ENCODE measurements around the gene MRTO4.
A peak's percentile ranks its signal among the peaks of the same experiment; 100 is the strongest.
"Not testable (repeated sequence)": the region's sequence is repeated elsewhere in the genome, so short reads cannot be mapped to it uniquely, and the experiment has no call there.

The MRTO4 gene

DNA sequence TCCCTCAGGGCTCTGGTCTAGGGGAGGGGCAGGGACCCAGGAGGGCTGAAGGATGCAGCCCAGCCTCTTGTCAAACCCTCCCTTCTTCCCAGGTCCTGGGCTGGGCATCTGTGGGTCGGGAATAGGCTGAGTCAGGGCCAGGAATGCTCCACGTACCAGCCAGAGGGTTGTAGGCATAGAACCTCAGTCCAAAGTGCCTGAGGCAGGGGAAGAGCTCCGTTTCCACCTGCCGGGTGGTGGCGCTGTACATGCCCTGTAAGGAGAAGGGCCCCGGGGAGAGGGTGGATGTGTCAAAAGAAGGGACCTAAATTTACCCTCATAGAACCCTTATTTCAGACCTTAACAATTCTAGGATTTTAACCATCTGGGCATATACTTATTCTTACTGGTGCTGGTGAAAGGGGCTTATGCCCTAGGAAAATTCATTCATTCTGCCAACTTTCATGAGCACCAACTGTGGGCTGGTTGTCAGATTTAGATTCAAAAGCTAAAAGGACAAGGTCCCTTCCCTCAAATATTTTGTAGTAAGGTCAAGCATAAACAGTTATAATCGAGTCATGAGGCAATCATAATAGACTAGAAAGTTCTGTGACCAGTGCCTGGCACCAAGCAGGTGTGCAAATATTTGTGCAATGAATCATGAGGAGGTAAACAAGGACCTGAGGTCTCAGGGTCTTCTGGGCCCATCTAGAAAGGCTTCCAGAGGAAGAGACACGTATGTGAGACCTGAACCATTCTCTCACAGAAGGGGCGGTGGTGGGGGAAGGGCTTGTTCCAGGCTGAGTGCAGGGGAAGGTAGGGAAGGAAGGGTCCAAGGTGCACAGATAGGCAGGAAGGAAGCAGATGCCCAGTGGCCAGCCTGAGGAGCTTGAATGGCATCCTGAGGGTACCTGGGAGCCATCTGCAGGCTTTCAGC is 18.1 kb downstream of the MRTO4 start:
- DNase-seq (ENCODE audit: low read depth in 2 of 2, low spot score in 1 of 2), result not testable (repeated sequence)

DNA sequence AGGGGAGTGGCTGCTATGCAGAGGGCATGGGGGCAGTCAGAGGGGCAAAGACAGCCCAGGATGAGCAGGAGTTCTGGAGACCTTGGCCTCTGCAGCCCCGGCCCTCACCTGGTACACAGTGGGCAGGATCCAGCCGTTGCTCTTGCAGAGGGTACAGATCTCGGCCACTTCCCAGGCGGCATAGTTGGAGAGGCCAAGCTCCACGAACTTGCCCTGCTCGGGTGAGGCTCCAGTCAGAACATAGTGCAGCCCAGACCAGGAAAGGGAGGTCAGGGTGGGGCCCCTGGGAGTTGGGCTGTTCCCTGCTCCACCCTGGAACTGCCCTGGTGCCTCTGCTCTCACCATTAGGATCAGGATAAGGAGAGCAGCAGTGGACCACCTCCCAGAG is 18.7 kb downstream of the MRTO4 start:
- DNase-seq (ENCODE audit: low read depth in 2 of 2, low spot score in 1 of 2), result not testable (repeated sequence)

- no peak for DNase-seq (ENCODE audit: low read depth in 2 of 2, low spot score in 1 of 2)
Observed at GRCh38 chr1:19272064-19272463, 20.5 kb downstream of the MRTO4 start.

DNA sequence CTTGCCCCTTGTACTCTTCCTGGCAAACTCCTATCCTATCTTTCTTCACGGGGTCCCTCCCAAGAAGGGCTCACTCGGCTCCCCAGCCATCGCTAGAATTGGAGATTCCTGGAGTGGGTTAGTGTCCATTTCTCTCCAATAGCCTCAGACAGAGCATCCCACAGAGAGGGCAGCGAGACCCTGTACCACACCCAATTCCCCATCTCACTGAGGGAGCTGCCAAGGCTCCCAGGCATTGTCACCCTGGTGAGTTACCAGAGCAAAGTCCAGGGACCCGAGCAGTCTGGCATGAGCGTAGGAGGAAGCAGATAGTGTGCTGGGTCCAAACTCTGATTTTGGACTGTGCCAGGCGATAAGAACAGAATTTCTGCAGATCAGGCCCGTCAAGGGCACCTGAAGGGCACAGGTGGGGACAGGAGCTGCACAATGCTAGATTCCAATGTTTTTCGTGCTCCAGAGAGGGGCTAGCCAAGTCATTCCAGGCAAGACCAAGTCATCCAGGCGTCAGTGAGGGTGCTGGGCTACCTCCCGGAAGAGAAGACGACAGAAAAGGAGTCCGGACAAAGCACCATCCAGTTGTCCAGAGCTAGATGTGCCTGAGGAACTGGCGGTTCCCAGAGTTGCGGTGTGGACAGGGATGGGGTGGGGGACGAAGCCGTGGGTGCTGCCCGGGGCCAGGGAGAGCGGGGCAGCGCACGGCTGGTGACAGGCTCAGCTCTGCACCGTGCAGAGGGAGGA is 21.7 kb downstream of the MRTO4 start:
- no peak for DNase-seq (ENCODE audit: low read depth in 2 of 2, low spot score in 1 of 2)

DNA sequence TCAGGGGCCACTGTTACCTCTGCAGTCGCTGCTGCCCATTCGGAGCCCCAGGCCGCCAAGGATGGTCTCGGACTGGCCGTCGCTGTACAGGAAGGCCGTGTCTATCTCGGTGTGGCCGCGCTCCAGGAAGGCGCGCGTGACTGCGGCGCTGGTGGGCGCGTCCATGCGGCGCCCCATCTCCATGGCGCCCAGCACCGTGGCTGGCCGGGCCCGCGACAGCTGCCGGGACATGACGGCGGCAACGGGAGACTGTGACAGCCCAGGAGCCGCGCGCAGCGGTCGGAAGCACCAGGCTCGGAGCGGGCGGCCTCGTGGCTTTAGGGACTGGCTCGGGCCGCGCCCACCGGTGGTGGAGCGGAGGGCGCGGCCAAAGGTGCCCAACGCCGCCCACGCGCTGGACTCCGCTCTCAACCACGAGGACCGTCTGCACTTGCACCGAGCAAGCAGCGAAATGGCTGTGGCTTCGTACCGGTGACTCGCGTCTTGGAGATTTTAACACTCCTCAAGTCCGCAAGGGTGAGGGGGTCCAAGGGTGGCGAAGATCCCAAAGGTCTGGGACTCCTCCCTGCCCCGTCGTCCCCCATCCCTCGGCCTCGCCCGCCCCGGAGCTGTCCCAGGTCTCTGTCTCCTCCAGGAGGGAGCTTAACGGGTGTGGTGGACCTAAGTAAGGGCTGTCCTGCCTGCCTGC is 22.4 kb downstream of the MRTO4 start:
- DNase-seq (ENCODE audit: low read depth in 2 of 2, low spot score in 1 of 2), result not testable (repeated sequence)

- DNase-seq (ENCODE audit: low read depth in 2 of 2, low spot score in 1 of 2), result no peak
Observed at GRCh38 chr1:19274636-19275035, 23.0 kb downstream of the MRTO4 start.

GRCh38 chr1:19283891-19284290 is 32.3 kb downstream of the MRTO4 start:
- DNase-seq (ENCODE audit: low read depth in 2 of 2, low spot score in 1 of 2), result no peak

GRCh38 chr1:19284881-19285280 is 33.3 kb downstream of the MRTO4 start:
- no peak for DNase-seq (ENCODE audit: low read depth in 2 of 2, low spot score in 1 of 2)

GRCh38 chr1:19285366-19285765 is 33.8 kb downstream of the MRTO4 start:
- not testable (repeated sequence) for DNase-seq (ENCODE audit: low read depth in 2 of 2, low spot score in 1 of 2)

DNA sequence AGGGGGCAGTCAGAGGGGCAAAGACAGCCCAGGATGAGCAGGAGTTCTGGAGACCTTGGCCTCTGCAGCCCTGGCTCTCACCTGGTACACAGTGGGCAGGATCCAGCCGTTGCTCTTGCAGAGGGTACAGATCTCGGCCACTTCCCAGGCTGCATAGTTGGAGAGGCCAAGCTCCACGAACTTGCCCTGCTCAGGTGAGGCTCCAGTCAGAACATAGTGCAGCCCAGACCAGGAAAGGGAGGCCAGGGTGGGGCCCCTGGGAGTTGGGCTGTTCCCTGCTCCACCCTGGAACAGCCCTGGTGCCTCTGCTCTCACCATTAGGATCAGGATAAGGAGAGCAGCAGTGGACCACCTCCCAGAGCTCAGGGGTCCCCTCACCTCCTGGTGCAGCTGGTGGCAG is 34.2 kb downstream of the MRTO4 start:
- not testable (repeated sequence) for DNase-seq (ENCODE audit: low read depth in 2 of 2, low spot score in 1 of 2)

DNA sequence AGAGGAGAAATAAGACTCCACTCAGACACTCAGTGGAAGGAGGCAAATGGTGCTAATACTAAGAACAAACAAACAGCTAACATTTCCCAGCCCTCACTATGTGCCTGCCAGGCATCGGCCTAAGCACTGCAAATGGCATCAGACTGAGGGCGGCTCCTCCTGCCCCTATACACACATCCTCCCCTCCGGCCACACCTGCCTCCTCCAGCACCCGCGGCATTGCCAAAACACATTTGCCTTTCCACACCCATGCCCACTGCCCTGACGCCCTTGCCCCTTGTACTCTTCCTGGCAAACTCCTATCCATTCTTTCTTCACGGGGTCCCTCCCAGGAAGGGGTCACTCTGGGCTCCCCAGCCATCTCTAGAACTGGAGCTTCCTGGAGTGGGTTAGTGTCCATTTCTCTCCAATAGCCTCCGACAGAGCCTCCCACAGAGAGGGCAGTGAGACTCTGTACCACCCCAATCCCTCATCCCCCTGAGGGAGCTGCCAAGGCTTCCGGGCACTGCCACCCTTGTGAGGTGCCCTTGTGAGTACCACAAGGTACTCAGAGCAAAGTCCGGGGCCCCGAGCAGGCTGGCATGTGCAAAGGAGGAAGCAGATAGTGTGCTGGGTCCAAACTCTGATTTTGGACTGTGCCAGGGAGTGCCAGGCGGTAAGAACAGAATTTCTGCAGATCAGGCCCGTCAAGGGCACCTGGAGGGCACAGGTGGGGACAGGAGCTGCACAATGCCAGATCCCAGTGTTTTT is 36.0 kb downstream of the MRTO4 start:
- no peak for DNase-seq (ENCODE audit: low read depth in 2 of 2, low spot score in 1 of 2)

GRCh38 chr1:19288324-19289241 is 37.0 kb downstream of the MRTO4 start, which contains the start of gene AKR7A3:
Gene AKR7A3 (minus strand): TSS chr1:19288770. CDS start chr1:19288709, 61 bp downstream.
- peak in 1 of 2 donors; percentile 26 for DNase-seq (ENCODE audit: low read depth in 2 of 2, low spot score in 1 of 2)

- no peak for DNase-seq (ENCODE audit: low read depth in 2 of 2, low spot score in 1 of 2)
Observed at GRCh38 chr1:19289244-19289643, 37.6 kb downstream of the MRTO4 start.

DNA sequence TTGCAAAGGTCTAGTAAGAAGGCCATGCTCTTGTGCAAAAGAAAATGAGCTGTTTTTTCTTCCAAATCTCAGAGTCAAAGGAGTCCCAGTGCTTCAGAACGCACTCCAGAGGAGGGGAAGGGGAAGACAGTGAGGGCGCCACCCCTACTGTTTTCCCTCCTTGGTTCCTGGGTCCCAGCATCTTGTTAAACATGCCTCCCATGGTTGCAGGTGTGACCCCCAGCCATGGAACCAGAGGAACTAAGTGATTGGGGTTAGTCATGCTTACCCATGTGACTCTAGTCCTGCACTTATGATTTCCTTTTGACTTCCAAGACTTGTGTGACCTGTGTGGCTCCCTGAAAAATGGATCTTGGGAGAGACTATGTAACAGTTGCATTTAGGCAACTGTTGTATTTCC is 43.0 kb downstream of the MRTO4 start:
- DNase-seq (ENCODE audit: low read depth in 2 of 2, low spot score in 1 of 2), result no peak

DNA sequence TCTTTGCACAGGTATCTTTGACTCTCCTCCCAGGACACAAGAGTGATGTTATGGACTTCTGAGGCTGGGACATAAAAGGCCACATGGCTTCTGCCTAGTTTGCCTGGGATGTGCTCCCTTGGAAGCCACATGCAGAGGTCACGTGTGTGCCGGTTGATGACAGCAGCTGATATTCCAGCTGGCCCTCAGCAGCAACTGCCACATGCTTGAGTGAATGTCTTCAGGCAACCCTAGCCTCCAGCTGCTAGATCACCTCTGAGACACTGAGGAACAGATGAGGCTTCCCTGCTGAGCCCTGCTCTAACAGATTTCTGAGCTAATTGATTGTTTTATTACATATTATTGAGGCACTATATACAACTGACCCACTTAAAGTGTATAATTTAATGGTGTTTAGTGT is 48.6 kb downstream of the MRTO4 start:
- no peak for DNase-seq (ENCODE audit: low read depth in 2 of 2, low spot score in 1 of 2)

- not testable (repeated sequence) for DNase-seq (ENCODE audit: low read depth in 2 of 2, low spot score in 1 of 2)
Observed at GRCh38 chr1:19304081-19304480, 52.5 kb downstream of the MRTO4 start.

- no peak for DNase-seq (ENCODE audit: low read depth in 2 of 2, low spot score in 1 of 2)
Observed at GRCh38 chr1:19305880-19306279, 54.3 kb downstream of the MRTO4 start.

DNA sequence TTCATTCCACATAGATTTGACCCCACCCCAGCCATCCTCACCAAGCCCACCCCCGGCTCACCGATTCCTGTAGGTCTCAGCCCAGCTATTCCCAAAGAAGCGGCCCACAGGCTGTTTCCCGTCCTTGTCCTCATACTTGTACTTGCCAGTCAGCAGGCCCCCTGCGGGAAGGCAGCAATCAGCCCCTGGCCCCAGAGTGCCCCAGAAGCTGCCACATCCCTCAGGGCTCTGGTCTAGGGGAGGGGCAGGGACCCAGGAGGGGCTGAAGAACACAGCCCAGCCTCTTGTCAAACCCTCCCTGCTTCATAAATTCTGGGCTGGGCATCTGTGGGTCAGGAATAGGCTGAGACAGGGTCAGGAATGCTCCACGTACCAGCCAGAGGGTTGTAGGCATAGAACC is 55.3 kb downstream of the MRTO4 start:
- no peak for DNase-seq (ENCODE audit: low read depth in 2 of 2, low spot score in 1 of 2)

DNA sequence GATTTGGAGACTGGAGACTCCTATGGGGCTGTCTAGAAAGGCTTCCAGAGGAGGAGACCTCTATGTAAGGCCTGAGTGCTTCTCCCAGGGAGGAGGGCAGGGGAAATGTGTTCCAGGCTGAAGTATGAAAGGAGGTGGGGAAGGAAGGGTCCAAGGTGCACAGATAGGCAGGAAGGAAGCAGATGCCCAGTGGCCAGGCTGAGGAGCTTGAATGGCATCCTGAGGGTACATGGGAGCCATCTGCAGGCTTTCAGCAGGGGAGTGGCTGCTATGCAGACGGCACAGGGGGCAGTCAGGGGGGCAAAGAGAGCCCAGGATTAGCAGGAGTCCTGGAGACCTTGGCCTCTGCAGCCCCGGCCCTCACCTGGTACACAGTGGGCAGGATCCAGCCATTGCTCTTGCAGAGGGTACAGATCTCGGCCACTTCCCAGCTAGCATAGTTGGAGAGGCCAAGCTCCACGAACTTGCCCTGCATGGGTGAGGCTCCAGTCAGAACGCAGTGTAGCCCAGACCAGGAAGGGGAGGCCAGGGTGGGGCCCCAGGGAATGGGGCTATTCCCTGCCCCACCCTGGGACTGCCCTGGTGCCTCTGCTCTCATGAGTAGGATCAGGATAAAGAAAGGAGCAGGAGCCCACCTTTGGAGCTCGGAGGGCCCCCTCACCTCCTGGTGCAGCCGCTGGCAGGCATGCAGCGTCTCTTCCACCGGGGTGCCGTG is 56.3 kb downstream of the MRTO4 start:
- DNase-seq (ENCODE audit: low read depth in 2 of 2, low spot score in 1 of 2), result no peak
